ENCODE results near the gene S1PR4. TPM values are rescaled to one million over a fixed set of nuclear protein-coding genes. Genes with fewer than 3 reads are reported as not detected.
A peak's percentile ranks its signal among the peaks of the same experiment; 100 is the strongest.

S1PR4 gene
- total and polyA plus RNA-seq, 9 of the 15 experiments (the other 6 are each of a cell fraction or from before 2014, with no cell fraction given): 0.27 TPM; not detected in 8

DNA sequence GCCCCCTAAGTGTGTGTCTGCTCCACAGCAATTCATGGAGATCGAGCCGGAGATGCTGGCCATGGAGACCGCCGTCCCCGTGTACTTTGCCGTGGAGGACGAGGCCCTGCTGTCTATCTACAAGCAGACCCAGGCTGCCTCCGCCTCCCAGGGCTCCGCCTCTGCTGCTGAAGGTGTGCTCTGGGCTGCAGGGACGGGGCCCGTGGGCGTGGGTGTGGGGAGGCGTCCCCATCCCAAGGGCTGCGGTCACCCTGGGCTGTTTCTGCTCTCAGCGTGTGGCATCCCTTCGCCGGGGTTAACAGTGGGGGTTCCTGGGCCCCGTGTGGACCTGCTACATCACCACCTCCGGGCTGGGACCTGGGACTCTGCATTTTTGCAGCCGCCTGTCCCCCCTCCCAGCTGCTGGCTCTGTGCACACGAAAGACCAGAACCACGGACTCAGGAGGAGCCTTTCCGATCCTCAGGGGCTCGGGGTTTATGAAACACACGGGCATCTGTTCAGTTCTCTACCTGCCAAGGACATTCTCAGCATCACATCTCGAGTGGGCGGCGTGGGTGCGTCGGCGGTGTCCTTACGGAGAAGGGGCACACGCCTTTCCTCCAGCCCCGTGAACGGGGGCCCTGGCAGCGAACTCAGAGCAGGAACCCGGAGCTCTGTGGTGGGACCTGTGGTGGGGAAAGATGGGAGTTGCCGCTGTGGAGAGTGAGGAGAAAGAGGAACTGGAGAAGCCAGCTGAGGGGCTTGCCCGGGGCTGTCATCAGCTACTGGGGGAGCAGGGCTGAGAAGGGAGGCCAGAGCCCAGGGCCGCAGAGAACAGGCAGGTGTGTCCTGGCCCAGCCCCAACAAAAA is 14.9 kb downstream of the S1PR4 start (continued):
- TF ChIP-seq KDM1A (IDR thresholded peaks at IDR 0.05): no peak
- no peak for TF ChIP-seq ZNF3 (CRISPR knock-in tag; IDR thresholded peaks at IDR 0.05)
- no peak for TF ChIP-seq CBX1 (IDR thresholded peaks at IDR 0.05; ENCODE audit: low read depth)
- TF ChIP-seq SAP30 (IDR thresholded peaks at IDR 0.05; ENCODE audit: borderline replicate concordance, insufficient read depth, low read depth, low read length, poor library complexity, severe bottlenecking): no peak
- TF ChIP-seq, protein P1, sequence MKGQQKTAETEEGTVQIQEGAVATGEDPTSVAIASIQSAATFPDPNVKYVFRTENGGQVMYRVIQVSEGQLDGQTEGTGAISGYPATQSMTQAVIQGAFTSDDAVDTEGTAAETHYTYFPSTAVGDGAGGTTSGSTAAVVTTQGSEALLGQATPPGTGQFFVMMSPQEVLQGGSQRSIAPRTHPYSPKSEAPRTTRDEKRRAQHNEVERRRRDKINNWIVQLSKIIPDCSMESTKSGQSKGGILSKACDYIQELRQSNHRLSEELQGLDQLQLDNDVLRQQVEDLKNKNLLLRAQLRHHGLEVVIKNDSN (CRISPR knock-in tag; IDR thresholded peaks at IDR 0.05): 0 out of 2 replicates have a peak, but pooled peaks have one; percentile 7
- TF ChIP-seq RBFOX2 (IDR thresholded peaks at IDR 0.05; ENCODE audit: low read depth, low read length): peak; percentile 50
- no peak for TF ChIP-seq ZFP1 (CRISPR knock-in tag; IDR thresholded peaks at IDR 0.05)
- TF ChIP-seq TAF7 (tag; IDR thresholded peaks at IDR 0.05): no peak
- TF ChIP-seq MYNN (IDR thresholded peaks at IDR 0.05): no peak
- no peak for TF ChIP-seq MYNN (CRISPR knock-in tag; IDR thresholded peaks at IDR 0.05)
- no peak for TF ChIP-seq MTA1 (IDR thresholded peaks at IDR 0.05; ENCODE audit: borderline replicate concordance)
- peak; percentile 78 for TF ChIP-seq EGR1 (conservative IDR thresholded peaks at IDR 0.05)
- TF ChIP-seq ZKSCAN8 (CRISPR knock-in tag; IDR thresholded peaks at IDR 0.05): no peak
- TF ChIP-seq MEIS2 (IDR thresholded peaks at IDR 0.05; ENCODE audit: partially characterized antibody): peak; percentile 7
- no peak for TF ChIP-seq ARHGAP35 (IDR thresholded peaks at IDR 0.05; ENCODE audit: partially characterized antibody)
- 0 out of 2 replicates have a peak, but pooled peaks have one; percentile 59 for TF ChIP-seq MBD1 (CRISPR knock-in tag; IDR thresholded peaks at IDR 0.05)
- no peak for TF ChIP-seq ZBED1 (IDR thresholded peaks at IDR 0.05)
- TF ChIP-seq NFIX (CRISPR knock-in tag; IDR thresholded peaks at IDR 0.05; ENCODE audit: low read depth): no peak
- TF ChIP-seq BRD9 (IDR thresholded peaks at IDR 0.05; ENCODE audit: low read depth, partially characterized antibody): no peak
- TF ChIP-seq SPI1 (IDR thresholded peaks at IDR 0.05; ENCODE audit: borderline replicate concordance, low read depth, low read length): peak; percentile 97
- TF ChIP-seq HINFP (tag; conservative IDR thresholded peaks at IDR 0.05; ENCODE audit: low read depth): 0 out of 2 replicates have a peak, but pooled peaks have one; percentile 48
- TF ChIP-seq BDP1 (IDR thresholded peaks at IDR 0.05; ENCODE audit: insufficient read depth, insufficient read length): no peak
- 0 out of 2 replicates have a peak, but pooled peaks have one; percentile 2 for TF ChIP-seq PKNOX1 (IDR thresholded peaks at IDR 0.05)
- TF ChIP-seq, protein P2, sequence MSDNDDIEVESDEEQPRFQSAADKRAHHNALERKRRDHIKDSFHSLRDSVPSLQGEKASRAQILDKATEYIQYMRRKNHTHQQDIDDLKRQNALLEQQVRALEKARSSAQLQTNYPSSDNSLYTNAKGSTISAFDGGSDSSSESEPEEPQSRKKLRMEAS (CRISPR knock-in tag; IDR thresholded peaks at IDR 0.05): 0 out of 2 replicates have a peak, but pooled peaks have one; percentile 11

All from K562 (cell line).